Stimulated activated naive CD8-positive, alpha-beta T cell treated with anti-CD3 and anti-CD28 coated beads, Interleukin-15, Interleukin-2, amounts not matched to agents 100 ng/mL and 50 ng/mL, for 24 hours (primary cell): ENCODE data around the gene NEBL.

ENCODE experiments used
- H3K27ac Mint-ChIP-seq: one replicate; pipeline ENCODE4 v1.8.0; 2021; ENCODE audit warnings: mild to moderate bottlenecking, mixed read lengths
- H3K27me3 Mint-ChIP-seq: one replicate; pipeline ENCODE4 v1.8.0; 2021; ENCODE audit warnings: mixed read lengths
- H3K36me3 Mint-ChIP-seq: one replicate; pipeline ENCODE4 v1.8.0; 2021; ENCODE audit warnings: low read depth, mixed read lengths
- H3K4me1 Mint-ChIP-seq: one replicate; pipeline ENCODE4 v1.8.0; 2021; ENCODE audit warnings: low read depth, mixed read lengths
- H3K4me3 Mint-ChIP-seq: one replicate; pipeline ENCODE4 v1.8.0; 2021; ENCODE audit warnings: mild to moderate bottlenecking, mixed read lengths
- H3K9me3 Mint-ChIP-seq: one replicate; pipeline ENCODE4 v1.8.0; 2021; ENCODE audit warnings: mixed read lengths

Gene NEBL

GRCh38 chr10:20916976-20917375 is 19.9 kb upstream of the NEBL start:
- Mint-ChIP-seq H3K27ac (no peak overlapping the region), H3K4me1 (no peaks in the 10 kb centered on the region), H3K9me3 (no peaks in the 10 kb centered on the region)

GRCh38 chr10:20912969-20913368 is 15.9 kb upstream of the NEBL start:
- no peak overlapping the region for H3K27ac Mint-ChIP-seq

More at GRCh38 chr10:20916976-20917375, 19.9 kb upstream of the NEBL start:
- Mint-ChIP-seq H3K36me3 (no peaks in the 10 kb centered on the region), H3K4me3 (no peak overlapping the region), H3K27me3 (no peaks in the 10 kb centered on the region)

GRCh38 chr10:20911626-20912025 is 14.5 kb upstream of the NEBL start:
- Mint-ChIP-seq H3K4me1 (no peaks in the 10 kb centered on the region), H3K4me3 (no peak overlapping the region), H3K27ac (no peak overlapping the region), H3K9me3 (no peaks in the 10 kb centered on the region), H3K36me3 (no peaks in the 10 kb centered on the region), H3K27me3 (no peaks in the 10 kb centered on the region)

More at GRCh38 chr10:20912969-20913368, 15.9 kb upstream of the NEBL start:
- Mint-ChIP-seq H3K36me3 (no peaks in the 10 kb centered on the region), H3K4me1 (no peaks in the 10 kb centered on the region), H3K27me3 (no peaks in the 10 kb centered on the region), H3K9me3 (no peaks in the 10 kb centered on the region), H3K4me3 (no peak overlapping the region)

- H3K9me3 Mint-ChIP-seq = no peaks in the 10 kb centered on the region
- H3K36me3 Mint-ChIP-seq = no peaks in the 10 kb centered on the region
- H3K4me1 Mint-ChIP-seq = no peaks in the 10 kb centered on the region
- H3K4me3 Mint-ChIP-seq = no peak overlapping the region
- H3K27me3 Mint-ChIP-seq = no peaks in the 10 kb centered on the region
- H3K27ac Mint-ChIP-seq = no peak overlapping the region
Measured at GRCh38 chr10:20909801-20910200, 12.7 kb upstream of the NEBL start.

- Mint-ChIP-seq H3K4me3 (no peak overlapping the region), H3K27me3 (no peaks in the 10 kb centered on the region), H3K36me3 (no peaks in the 10 kb centered on the region), H3K4me1 (no peaks in the 10 kb centered on the region), H3K9me3 (peaks cover 2% of the 10 kb centered on the region), H3K27ac (no peak overlapping the region)
Measured at GRCh38 chr10:20908391-20908790, 11.3 kb upstream of the NEBL start.

- Mint-ChIP-seq H3K4me1 (no peaks in the 10 kb centered on the region), H3K9me3 (peaks cover 3% of the 10 kb centered on the region), H3K36me3 (no peaks in the 10 kb centered on the region), H3K4me3 (no peak overlapping the region), H3K27me3 (no peaks in the 10 kb centered on the region), H3K27ac (no peak overlapping the region)
Measured at GRCh38 chr10:20903635-20904390, 6.7 kb upstream of the NEBL start.

GRCh38 chr10:20901110-20901509 is 4.0 kb upstream of the NEBL start:
- Mint-ChIP-seq H3K27me3 (no peaks in the 10 kb centered on the region), H3K9me3 (peaks cover 3% of the 10 kb centered on the region), H3K4me1 (no peaks in the 10 kb centered on the region), H3K36me3 (no peaks in the 10 kb centered on the region), H3K4me3 (no peak overlapping the region), H3K27ac (no peak overlapping the region)

GRCh38 chr10:20898866-20899535 is 1.9 kb upstream of the NEBL start:
- Mint-ChIP-seq H3K4me1 (no peaks in the 10 kb centered on the region), H3K27ac (no peak overlapping the region), H3K4me3 (no peak overlapping the region), H3K9me3 (peaks cover 3% of the 10 kb centered on the region), H3K27me3 (no peaks in the 10 kb centered on the region), H3K36me3 (no peaks in the 10 kb centered on the region)

GRCh38 chr10:20893297-20893696 is 3.8 kb downstream of the NEBL start:
- H3K9me3 Mint-ChIP-seq = no peaks in the 10 kb centered on the region
- no peak overlapping the region for H3K27ac Mint-ChIP-seq
- H3K36me3 Mint-ChIP-seq = no peaks in the 10 kb centered on the region
- no peaks in the 10 kb centered on the region for H3K27me3 Mint-ChIP-seq
- H3K4me3 Mint-ChIP-seq = no peak overlapping the region
- no peaks in the 10 kb centered on the region for H3K4me1 Mint-ChIP-seq

GRCh38 chr10:20892796-20893195 is 4.3 kb downstream of the NEBL start:
- no peaks in the 10 kb centered on the region for H3K36me3 Mint-ChIP-seq
- no peaks in the 10 kb centered on the region for H3K4me1 Mint-ChIP-seq
- no peak overlapping the region for H3K27ac Mint-ChIP-seq
- H3K27me3 Mint-ChIP-seq = no peaks in the 10 kb centered on the region
- H3K9me3 Mint-ChIP-seq = no peaks in the 10 kb centered on the region
- no peak overlapping the region for H3K4me3 Mint-ChIP-seq

GRCh38 chr10:20892011-20892585 is 5.0 kb downstream of the NEBL start:
- no peak overlapping the region for H3K27ac Mint-ChIP-seq
- no peaks in the 10 kb centered on the region for H3K27me3 Mint-ChIP-seq
- no peaks in the 10 kb centered on the region for H3K36me3 Mint-ChIP-seq
- H3K4me3 Mint-ChIP-seq = no peak overlapping the region
- H3K4me1 Mint-ChIP-seq = no peaks in the 10 kb centered on the region
- no peaks in the 10 kb centered on the region for H3K9me3 Mint-ChIP-seq

- H3K9me3 Mint-ChIP-seq = no peaks in the 10 kb centered on the region
- no peak overlapping the region for H3K4me3 Mint-ChIP-seq
- no peaks in the 10 kb centered on the region for H3K4me1 Mint-ChIP-seq
- H3K27ac Mint-ChIP-seq = no peak overlapping the region
- H3K27me3 Mint-ChIP-seq = no peaks in the 10 kb centered on the region
- no peaks in the 10 kb centered on the region for H3K36me3 Mint-ChIP-seq
Measured at GRCh38 chr10:20891338-20891714, 5.8 kb downstream of the NEBL start.

- H3K4me3 Mint-ChIP-seq = no peak overlapping the region
- H3K36me3 Mint-ChIP-seq = no peaks in the 10 kb centered on the region
- no peaks in the 10 kb centered on the region for H3K27me3 Mint-ChIP-seq
- no peaks in the 10 kb centered on the region for H3K4me1 Mint-ChIP-seq
- H3K9me3 Mint-ChIP-seq = no peaks in the 10 kb centered on the region
- no peak overlapping the region for H3K27ac Mint-ChIP-seq
Measured at GRCh38 chr10:20890491-20891337, 6.4 kb downstream of the NEBL start.

- H3K4me1 Mint-ChIP-seq = no peaks in the 10 kb centered on the region
- H3K4me3 Mint-ChIP-seq = no peak overlapping the region
- H3K36me3 Mint-ChIP-seq = no peaks in the 10 kb centered on the region
- no peaks in the 10 kb centered on the region for H3K9me3 Mint-ChIP-seq
- H3K27ac Mint-ChIP-seq = no peak overlapping the region
- no peaks in the 10 kb centered on the region for H3K27me3 Mint-ChIP-seq
Measured at GRCh38 chr10:20890009-20890408, 7.1 kb downstream of the NEBL start.
